GM21360 (cell line): ENCODE data around the gene CEP68.

Source experiments
- ATAC-seq: cut with Tn5 transposase; IDR thresholded peaks from one replicate; pipeline ENCODE4 v1.9.1; 2021; ENCODE audit warnings: mild to moderate bottlenecking, moderate library complexity; ENCODE audit not compliant: unreplicated experiment

Gene CEP68

DNA sequence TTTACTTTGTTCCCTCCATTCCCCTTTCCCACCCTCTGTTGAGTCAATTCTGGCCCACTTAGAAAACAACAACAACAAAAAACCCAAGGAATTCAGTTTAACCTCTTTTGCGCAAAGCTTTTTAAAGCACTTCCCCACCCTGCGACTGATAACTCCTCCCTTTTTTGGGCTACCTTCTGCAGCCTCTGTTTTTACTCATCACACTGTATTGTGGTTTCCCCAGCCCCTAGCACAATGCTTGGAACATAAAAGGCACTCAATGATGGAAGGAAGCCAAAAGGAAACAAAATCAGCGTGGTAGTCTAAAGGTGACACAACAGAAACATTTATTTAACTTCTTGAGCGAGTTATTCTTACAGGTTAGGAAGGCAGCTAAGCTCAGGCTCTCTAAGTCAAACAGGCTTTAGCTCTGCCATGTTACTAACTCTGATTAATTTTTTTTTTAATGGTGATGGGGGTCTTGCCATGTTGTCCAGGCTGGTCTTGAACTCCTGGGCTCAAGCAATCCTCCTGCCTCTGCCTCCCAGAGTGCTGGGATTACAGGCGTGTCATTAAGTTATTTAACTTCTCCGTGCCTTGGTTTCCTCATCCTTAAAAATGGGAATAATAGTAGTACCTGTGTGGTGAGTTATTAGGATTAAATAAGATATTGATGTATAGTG, 1.3 kb downstream of the CEP68 start:
- ATAC-seq = no peak

DNA sequence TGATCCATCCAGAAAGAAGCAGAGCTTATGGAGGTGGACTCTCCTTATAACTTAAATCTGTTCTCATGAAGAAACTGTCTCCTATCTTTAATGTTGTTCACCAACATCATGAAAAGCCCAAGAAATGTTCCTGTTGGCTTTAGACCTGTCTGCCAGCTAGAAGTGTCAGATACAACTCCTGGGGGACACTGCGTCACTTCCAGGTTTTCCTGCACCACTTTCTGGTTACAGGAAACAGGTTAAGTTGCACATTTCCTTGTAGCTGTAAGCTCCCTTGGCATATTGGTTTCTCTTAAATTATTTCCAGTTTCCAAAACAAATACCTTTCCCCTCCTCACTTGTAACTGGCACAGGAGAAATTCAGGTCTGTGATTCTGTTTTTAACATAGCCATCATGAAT, 2.9 kb downstream of the CEP68 start:
- no peak for ATAC-seq

DNA sequence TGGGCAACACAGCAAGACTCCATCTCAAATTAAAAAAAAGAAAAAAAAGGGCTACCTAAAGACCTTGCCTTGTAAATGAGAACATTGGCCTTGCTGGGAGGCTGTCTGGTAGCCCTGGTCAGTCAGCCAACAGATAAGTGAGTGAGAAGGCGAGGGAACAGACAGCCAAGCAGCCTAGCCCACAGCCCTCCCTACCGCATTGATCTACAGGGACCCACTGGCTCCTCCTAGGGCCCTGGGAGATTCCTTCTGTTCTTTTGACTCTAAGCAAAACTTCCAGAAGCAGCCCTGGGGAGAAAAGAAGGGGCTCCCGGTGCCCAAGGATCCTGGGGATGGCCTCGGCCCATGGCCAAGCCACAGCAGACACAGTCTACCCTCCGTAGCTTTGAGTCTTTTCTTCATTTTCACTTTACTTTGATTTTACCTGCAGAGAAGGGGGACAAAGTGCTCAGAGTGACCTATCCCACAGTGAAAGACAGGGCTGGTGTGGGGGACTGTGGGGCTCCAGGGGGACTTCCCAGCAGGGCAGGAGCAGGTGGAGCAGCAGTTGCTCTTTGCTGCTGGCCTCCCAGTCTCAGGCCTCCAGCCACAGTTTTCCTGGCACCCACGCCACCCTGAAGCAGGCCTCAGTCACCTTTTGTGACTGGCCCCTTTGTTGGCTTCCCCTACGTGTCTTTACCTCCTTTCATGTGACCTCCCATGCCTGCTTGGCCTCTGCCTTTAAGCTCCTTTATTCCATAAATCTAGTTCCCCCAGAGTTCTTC, 5.1 kb downstream of the CEP68 start:
- ATAC-seq = no peak

DNA sequence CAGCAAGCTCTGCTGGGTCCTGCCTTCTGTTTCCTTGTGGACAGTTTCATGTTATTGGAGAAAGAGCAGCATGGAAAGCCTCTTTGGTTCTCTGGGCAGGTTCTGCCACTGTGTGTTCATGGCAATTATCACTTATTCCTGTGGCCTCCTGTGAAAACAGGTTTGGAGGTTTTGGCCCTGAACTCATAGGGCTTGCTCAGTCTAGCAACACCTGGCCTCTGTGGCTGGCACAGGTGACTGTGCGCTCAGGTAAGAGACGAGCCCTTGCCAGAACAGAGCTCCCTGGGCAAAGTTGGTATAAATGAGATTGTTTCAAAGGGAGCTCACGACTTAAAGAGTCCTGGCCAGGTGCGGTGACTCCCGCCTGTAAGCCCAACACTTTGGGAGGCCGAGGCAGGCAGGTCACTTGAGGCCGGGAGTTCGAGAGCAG, 5.7 kb downstream of the CEP68 start:
- ATAC-seq = no peak

DNA sequence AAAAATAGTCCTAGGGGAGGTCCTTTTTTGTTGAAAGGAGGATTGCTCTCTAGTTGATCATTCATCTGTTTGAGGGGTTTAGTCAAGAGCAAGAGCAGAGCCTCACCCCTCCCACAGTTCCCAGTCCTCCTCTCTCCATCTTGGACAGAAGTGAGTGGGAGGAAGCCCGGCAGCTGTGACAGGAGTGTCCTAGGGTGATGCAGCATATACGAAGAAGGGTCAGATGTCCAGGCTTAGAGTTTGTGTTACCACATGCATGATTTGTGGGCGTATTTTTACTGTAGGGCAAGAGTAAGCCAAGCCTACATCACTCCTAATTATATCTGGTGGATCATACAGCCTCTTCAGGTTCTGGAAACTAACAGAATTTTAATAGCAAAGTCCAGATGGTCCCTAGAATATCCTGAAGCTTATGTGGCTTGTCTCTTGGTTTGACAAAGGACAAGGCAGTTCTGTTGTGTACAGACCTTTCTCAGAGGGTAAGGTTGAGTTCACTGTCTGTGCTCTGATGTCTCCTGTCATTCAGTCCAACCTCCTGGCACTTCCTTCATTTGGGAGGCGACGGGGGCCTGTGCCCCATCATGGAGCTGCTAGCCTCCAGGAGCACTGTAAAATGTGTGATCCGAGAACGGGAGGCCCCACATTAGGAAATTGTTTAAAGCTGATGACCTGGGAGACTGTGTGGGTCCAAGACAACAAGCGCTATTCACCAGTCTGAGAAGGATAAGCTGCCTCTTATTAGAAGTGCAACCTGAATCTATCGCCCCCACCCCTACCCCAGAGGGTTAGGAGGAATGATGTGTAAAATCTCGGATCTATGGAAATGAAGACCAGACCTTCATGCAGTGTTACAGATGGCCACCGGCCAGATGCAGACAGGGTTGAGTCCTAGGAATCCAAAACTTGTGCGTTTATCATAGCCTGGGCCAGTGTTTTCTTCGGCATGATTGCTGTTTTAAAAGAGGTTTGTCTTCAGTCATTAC, 6.9 kb downstream of the CEP68 start:
- no peak for ATAC-seq

DNA sequence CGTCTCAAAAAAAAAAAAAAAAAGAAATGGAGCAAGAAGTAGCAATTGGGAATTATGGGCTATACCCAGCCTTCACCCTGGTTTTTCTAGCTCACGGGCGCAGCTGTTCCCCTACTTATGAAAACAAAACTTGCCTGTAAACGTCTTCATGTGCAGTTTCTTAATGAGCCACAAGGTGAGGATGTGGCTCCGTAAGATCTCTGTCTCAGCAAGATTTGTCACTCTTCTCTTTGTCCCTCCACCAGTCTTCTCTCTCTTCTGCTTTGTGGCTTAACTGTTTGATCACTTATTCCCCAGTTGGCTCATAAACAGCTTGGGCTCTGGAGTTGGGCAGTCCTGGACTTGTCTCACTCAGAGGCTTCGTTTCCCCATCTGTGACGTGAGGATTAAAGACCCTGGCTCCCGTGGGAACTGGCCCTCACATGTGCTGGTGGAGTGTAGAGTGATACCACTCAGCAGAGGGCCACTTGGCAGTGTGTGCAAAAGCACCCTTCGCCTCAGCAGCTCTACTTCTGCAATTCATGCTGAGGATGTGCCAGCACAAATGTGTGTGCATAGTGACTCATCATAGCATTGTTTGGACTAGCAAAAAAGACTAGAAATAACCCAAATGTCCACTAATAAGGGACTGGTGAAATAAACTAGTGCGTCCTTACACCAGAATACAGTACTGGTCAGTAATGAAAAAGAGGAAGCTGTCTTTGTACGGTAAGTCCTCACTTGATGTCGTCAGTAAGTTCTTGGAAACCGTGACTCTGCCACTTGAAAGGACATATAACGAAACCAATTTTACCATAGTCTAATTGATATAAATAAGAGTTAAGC, 8.7 kb downstream of the CEP68 start:
- ATAC-seq = peak; percentile 75

DNA sequence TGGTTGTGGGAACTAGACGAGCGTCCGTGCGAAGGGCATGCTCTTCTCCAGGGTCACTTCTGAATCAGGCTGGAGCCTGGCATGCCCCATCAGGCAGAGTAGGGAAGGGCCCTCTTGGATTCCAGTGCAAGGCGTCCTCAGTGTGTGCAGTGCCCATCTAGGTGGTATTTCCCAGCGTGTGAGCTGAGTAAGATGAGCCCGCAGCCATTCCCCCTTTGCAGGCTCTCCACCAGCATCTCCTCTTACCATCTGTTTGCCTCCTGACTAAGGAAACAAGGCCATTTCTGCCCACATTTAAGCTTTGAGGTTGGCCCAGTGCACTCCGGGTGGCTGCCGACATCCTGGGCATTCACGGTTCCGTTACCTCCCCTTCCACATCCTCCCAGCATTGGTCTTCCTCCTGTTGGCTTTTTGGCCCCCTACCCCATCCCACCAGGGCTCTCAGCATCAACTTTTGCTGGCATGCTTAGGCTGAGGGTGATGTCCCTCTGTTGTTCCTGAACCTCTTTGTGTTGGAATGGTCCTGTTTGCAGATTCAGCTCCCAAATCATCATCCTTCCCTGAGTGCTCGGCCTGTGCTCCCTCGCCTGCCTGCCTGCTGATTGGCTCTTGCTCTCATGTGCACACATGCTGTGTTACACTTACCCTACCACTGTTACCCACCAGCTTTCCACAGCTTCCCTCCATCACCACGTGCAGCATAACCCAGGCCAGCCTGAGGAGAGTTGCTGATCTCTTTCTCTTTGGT, 11.8 kb downstream of the CEP68 start:
- no peak for ATAC-seq

DNA sequence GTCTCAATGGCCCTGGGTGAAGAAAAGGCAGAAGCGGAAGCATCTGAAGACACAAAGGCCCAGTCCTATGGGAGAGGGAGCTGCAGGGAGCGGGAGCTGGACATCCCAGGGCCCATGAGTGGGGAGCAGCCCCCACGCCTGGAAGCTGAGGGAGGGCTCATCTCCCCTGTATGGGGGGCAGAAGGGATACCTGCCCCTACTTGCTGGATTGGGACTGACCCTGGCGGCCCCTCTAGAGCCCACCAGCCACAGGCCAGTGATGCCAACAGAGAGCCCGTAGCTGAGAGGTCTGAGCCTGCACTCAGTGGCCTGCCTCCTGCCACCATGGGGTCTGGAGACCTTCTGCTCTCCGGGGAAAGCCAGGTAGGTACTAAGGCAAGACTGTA, 13.2 kb downstream of the CEP68 start:
- ATAC-seq = no peak

DNA sequence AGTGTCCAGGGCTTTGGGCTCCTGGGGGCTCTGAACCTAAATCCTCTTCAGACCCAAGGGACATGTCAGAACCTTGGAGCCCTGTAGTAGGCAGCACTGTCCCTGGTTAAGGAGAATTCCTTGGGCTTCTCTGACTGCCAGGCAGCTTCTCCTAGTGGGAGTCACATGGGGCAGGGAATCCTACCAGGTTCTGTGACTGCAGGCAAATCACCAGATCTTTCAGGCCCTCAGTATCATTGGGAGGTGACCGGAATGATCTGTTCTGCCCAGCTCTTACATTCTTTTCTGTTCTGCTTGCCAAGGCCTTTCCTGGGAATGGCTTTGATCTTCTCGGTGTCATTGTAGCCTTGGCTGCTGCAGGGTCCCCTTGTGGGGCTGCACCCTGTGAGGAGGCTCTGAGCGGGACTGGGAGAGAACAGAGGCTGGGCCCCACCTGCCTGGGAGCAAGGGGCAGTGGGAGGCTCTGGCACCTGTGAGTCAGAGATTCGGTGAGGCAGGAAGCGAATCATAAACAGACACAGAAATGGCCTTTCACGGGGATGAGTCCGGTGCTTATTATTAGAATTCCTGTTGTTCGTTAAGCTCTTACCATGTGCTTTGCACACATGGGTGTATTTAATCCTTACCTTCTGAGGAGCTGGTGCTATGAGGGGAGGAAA, 14.1 kb downstream of the CEP68 start:
- ATAC-seq = no peak

DNA sequence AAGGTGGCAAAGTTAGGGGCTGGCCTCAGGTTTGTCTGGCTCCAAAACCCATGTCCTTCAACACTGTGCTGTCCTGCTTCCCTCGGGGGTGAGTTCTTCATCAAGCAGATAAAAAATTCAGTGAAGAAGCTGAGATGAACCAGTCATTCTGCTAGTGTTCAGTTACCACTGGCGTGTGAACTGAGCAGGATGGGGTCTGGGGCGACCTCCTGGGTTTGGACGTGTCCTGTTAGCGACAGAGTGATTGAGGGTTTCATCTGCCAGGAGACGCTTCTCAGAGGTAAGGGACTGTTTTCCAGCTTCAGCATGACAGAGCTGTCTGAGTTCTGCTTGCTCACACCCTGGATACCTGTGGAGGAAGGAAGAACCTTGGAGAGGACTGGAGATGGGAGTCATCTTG, 14.6 kb downstream of the CEP68 start:
- no peak for ATAC-seq

DNA sequence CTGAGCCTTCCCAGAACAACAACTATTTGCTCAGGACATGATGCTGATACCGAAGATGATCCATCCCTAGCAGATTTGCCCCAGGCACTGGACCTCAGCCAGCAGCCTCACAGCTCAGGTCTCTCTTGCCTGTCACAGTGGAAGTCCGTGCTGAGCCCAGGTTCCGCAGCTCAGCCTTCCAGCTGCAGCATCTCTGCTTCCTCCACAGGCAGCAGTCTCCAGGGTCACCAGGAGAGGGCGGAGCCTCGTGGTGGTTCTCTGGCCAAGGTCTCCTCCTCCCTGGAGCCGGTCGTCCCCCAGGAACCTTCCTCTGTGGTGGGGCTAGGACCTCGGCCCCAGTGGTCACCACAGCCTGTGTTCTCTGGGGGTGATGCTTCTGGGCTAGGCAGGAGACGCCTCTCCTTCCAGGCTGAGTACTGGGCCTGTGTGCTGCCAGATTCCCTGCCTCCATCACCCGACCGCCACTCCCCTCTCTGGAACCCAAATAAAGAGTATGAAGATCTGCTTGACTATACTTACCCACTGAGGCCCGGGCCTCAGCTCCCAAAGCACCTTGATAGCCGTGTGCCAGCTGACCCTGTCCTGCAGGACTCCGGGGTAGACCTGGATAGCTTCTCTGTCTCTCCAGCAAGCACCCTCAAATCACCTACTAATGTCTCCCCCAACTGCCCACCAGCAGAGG, 15.4 kb downstream of the CEP68 start:
- no peak for ATAC-seq

DNA sequence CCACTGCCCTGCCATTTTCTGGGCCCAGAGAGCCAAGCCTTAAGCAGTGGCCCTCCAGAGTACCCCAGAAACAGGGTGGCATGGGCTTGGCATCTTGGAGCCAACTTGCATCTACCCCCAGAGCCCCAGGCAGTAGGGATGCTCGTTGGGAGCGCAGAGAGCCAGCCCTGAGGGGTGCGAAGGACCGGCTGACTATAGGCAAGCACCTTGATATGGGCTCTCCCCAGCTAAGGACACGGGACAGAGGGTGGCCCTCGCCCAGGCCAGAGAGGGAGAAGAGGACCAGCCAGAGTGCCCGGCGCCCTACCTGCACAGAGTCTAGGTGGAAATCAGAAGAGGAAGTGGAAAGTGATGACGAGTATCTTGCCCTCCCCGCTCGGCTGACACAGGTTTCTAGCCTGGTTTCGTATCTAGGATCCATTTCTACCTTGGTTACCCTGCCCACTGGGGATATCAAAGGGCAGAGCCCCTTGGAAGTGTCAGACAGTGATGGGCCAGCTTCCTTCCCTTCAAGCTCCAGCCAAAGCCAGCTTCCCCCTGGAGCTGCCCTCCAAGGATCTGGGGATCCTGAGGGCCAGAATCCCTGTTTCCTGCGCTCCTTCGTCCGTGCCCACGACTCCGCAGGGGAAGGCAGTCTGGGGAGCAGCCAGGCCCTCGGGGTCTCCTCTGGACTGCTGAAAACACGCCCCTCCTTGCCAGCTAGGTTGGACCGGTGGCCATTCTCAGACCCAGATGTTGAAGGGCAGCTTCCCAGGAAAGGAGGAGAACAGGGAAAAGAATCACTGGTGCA, 16.2 kb downstream of the CEP68 start:
- peak; percentile 48 for ATAC-seq

DNA sequence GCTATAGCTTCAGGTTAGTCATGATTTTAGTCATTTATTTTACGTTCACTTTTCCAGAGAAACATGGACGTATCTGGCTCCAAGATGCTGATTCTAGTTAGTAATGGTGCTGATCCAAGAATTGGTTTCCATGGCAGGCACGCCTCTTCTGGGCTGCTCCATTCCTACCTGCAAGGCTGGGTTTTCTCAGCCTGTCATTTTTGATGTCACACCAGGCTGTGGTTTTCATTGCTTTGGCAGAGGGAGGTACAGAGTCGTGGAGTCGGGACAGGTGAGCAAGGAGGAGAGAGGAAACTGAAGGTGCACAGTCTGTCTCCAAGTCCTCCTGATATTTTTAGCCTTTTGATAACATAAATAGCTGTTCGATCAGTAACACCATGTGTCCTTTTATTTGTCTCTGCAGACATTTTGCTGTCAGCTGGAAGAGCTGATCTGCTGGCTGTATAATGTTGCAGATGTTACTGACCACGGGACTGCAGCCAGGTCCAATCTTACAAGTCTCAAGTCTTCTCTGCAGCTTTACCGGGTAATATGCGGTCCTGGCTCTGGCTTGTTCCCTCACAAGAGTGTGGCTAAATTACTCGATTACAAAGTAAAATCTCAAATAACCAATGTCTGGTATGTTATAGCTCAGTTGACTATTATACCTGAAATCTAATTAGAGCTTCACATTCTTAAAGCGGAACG, 17.8 kb downstream of the CEP68 start:
- ATAC-seq = no peak

DNA sequence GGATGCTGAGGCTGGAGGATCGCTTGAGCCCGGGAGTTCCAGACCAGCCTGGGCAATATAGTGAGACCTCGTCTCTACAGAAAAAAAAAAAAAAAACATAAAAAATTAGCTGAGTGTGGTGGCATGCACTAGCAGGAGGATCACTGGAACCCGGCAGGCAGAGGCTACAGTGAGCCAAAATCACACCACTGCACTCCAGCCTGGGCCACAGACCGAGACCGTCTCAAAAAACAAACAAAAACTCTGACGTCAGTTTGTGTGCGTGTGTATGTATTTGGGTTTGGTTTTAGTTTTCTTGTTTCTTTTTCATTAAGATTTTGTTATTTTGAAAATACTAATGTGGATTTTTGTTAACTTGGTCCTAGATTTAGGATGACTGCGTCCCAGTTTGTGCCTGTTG, 19.0 kb downstream of the CEP68 start:
- no peak for ATAC-seq

DNA sequence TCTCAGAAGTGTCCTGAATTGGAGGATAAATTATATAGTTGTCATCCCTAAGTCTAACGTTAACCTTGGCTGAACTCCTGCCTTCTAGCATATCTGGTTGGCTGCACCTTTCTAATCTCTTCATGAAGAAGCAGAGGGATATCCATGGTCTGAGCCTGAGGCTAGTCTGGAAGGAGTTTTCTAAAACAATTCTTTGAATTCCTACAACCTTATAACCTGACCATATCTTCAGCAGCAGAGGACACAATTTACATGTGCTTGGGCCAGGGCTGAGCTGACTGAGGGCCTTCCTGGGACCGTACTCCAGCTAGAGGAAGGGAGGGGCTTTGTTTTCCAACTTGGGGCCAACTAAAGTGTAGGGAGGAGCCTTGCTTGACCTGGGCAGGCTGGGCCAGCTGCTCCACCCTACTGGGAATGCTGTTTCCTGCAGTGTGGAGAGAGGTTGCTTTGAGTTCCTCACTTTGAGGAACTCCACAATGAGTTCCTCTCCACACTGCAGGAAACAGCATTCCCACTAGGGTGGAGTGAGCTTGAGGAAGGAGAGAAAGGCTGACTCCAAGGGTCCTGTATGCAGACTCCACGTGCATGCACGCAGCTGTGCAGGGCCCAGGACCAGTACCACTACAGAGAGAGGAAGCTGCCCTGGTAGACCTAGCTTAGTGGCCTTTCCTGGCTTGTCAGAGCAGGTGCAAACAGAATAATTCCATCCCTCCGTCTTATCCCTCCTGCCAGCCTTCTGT, 19.6 kb downstream of the CEP68 start:
- no peak for ATAC-seq

DNA sequence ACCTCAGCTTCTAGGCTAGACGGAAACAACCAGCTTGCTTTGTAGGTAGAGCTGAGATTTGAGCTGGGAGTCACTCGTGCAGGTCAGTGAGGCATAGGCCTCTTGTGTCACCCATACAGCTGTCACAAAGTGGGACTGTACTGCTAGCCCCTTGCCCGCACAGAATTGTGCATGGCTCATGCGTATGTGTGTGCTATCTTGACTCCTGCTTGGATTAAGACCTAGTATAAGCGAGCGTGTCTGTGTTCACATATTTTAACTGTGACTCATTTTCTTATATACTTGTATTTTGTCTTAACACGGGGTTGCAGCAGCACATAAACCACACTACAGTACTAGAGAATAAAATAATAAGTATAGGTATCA, 20.1 kb downstream of the CEP68 start:
- ATAC-seq = no peak

DNA sequence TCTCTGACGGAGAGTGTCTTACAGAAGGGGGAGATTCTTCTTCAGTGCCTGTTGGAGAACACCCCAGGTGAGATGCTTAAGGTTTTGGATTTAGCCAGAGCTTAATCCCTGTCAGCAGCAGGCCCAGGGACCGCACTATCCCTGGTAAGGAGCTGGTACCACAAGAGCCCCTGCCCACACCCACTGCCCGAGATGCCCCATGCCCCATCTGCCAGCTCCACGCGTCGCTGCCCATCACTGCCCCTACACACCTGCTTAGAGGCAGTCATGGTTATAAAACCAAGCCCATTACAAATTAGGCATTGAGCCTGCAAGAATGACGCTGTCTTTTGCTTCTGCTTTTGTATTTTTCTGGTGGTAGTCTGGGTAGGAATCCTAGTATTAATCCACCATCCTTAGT, 21.7 kb downstream of the CEP68 start:
- ATAC-seq = no peak
